Measurements from ENCODE around the gene CLMN.

DNA sequence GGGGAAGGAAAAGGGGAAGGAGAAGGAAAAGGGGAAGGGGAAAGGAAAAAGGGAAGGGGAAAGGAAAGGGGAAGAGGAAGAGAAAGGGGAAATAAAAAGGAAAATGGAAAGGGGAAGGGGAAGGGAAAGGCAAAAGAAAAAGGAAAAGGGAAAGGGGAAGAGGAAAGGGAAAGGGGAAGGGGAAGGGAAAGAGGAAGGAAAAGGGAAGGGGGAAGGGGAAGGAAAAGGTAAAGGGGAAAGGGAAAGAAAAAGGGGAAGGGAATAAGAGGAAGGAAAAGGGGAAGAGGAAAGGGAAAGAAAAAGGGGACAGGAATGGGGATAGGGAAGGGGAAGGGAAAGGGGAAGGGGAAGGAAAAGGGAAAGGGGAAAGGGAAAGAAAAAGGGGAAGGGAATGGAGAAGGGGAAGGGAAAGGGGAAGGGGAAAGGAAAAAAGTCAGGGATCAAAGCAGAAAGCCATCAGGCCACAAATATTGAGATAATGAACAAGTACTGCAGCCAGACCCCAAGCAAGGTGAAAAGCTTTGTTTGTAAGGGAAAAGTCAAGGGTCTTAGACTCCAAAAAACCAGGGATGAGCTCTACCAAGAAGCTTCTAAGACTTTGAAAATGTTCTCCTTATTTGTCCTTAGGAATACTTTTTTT lies 182.4 kb downstream of the CLMN start:
- TF ChIP-seq EZH2 (IDR thresholded peaks at IDR 0.05; ENCODE audit: insufficient read depth, poor library complexity, severe bottlenecking) (no peak), EZH2phosphoT487 (IDR thresholded peaks at IDR 0.05; ENCODE audit: insufficient read depth, low read depth) (no peak)

All from GM23248 (cell line).